KMS-11 (cell line): ENCODE measurements around the gene CYP4F8.
"Not testable (repeated sequence)": the region's sequence is repeated elsewhere in the genome, so short reads cannot be mapped to it uniquely, and the experiment has no call there.

Experiments used
- H2AFZ ChIP-seq: fragments of 200-600 bp; sonication (generic); 2 replicates; pipeline ENCODE4 v1.6.1; 2016; ENCODE audit warnings: antibody characterized with exemption, mixed run types, low read depth
- H3K27ac ChIP-seq: fragments of 200-600 bp; sonication (generic); 2 replicates; pipeline ENCODE4 v1.6.1; 2016; ENCODE audit warnings: mild to moderate bottlenecking, mixed run types
- H3K27me3 ChIP-seq: fragments of 200-600 bp; sonication (generic); 2 replicates; pipeline ENCODE4 v1.6.1; 2017; ENCODE audit warnings: mild to moderate bottlenecking, low read depth, mixed run types, moderate library complexity; ENCODE audit not compliant: insufficient read depth
- H3K36me3 ChIP-seq: fragments of 200-600 bp; sonication (generic); 2 replicates; pipeline ENCODE4 v1.6.1; 2017; ENCODE audit warnings: mild to moderate bottlenecking, mixed run types; ENCODE audit not compliant: insufficient read depth
- H3K4me1 ChIP-seq: fragments of 200-600 bp; sonication (generic); 2 replicates; pipeline ENCODE4 v1.6.1; 2016; ENCODE audit warnings: mild to moderate bottlenecking, low read depth, mixed run types; ENCODE audit not compliant: poor library complexity, severe bottlenecking
- H3K4me2 ChIP-seq: fragments of 200-600 bp; sonication (generic); 2 replicates; pipeline ENCODE4 v1.7.0; 2016; ENCODE audit warnings: mild to moderate bottlenecking, mixed run types
- H3K4me3 ChIP-seq: fragments of 200-600 bp; sonication (generic); IDR thresholded peaks from 2 replicates; pipeline ENCODE4 v1.6.1; 2017; ENCODE audit warnings: low read depth, low read length, mixed read lengths; ENCODE audit not compliant: insufficient read depth
- H3K79me2 ChIP-seq: fragments of 200-600 bp; sonication (generic); 2 replicates; pipeline ENCODE4 v1.6.1; 2016; ENCODE audit warnings: low read depth, mixed run types; ENCODE audit not compliant: insufficient read depth
- H3K9ac ChIP-seq: fragments of 200-600 bp; sonication (generic); 2 replicates; pipeline ENCODE4 v1.6.1; 2016; ENCODE audit warnings: mild to moderate bottlenecking, mixed run types
- H4K20me1 ChIP-seq: fragments of 200-600 bp; sonication (generic); 2 replicates; pipeline ENCODE4 v1.6.1; 2016; ENCODE audit warnings: mild to moderate bottlenecking, mixed run types; ENCODE audit not compliant: insufficient read depth
- CTCF ChIP-seq: fragments of 200-600 bp; sonication (generic); conservative IDR thresholded peaks from 2 replicates; pipeline ENCODE4 v1.6.1; 2017; ENCODE audit warnings: low read depth, mild to moderate bottlenecking, antibody characterized with exemption, low read length, moderate library complexity, mixed read lengths

Gene CYP4F8

GRCh38 chr19:15644066-15644741 is 29.2 kb downstream of the CYP4F8 start:
- Histone ChIP-seq H4K20me1 (no peaks in the 10 kb centered on the region), H3K4me3 (no peak overlapping the region), H3K27me3 (no peaks in the 10 kb centered on the region; the same call in 1 of the 2 replicates), H3K79me2 (no peaks in the 10 kb centered on the region), H3K4me2 (no peak overlapping the region), H3K27ac (no peak overlapping the region), H2AFZ (no peak overlapping the region), H3K4me1 (no peaks in the 10 kb centered on the region), H3K9ac (no peak overlapping the region), H3K36me3 (no peaks in the 10 kb centered on the region)
- no peak for TF ChIP-seq CTCF

GRCh38 chr19:15644816-15645215 is 29.8 kb downstream of the CYP4F8 start:
- no peaks in the 10 kb centered on the region for H3K4me1 ChIP-seq
- no peaks in the 10 kb centered on the region for H4K20me1 ChIP-seq
- no peak overlapping the region for H3K4me2 ChIP-seq
- H3K79me2 ChIP-seq, result no peaks in the 10 kb centered on the region
- H2AFZ ChIP-seq, result no peak overlapping the region
- no peak for TF ChIP-seq CTCF
- H3K27me3 ChIP-seq, result no peaks in the 10 kb centered on the region; the same call in 1 of the 2 replicates
- no peak overlapping the region for H3K4me3 ChIP-seq
- H3K27ac ChIP-seq, result no peak overlapping the region
- H3K36me3 ChIP-seq, result no peaks in the 10 kb centered on the region
- no peak overlapping the region for H3K9ac ChIP-seq

- no peaks in the 10 kb centered on the region for H3K36me3 ChIP-seq
- no peak overlapping the region for H3K4me3 ChIP-seq
- TF ChIP-seq CTCF, result no peak
- no peaks in the 10 kb centered on the region; the same call in 1 of the 2 replicates for H3K27me3 ChIP-seq
- H2AFZ ChIP-seq, result no peak overlapping the region
- no peaks in the 10 kb centered on the region for H3K79me2 ChIP-seq
- H3K27ac ChIP-seq, result no peak overlapping the region
- H4K20me1 ChIP-seq, result no peaks in the 10 kb centered on the region
- H3K4me1 ChIP-seq, result no peaks in the 10 kb centered on the region
- no peak overlapping the region for H3K9ac ChIP-seq
- no peak overlapping the region for H3K4me2 ChIP-seq
Observed at GRCh38 chr19:15649526-15649925, 34.5 kb downstream of the CYP4F8 start.

- H3K27me3 ChIP-seq, H3K4me1 ChIP-seq, H3K79me2 ChIP-seq, H3K27ac ChIP-seq, H4K20me1 ChIP-seq, H3K4me2 ChIP-seq, H2AFZ ChIP-seq, H3K9ac ChIP-seq, H3K4me3 ChIP-seq, H3K36me3 ChIP-seq: not testable (repeated sequence)
Observed at GRCh38 chr19:15650123-15650522, 35.1 kb downstream of the CYP4F8 start.

GRCh38 chr19:15651791-15652190 is 36.8 kb downstream of the CYP4F8 start:
- Histone ChIP-seq H3K27me3 (no peaks in the 10 kb centered on the region; the same call in 1 of the 2 replicates), H3K79me2 (no peaks in the 10 kb centered on the region), H3K36me3 (no peaks in the 10 kb centered on the region), H3K27ac (no peak overlapping the region), H3K4me2 (no peak overlapping the region), H4K20me1 (no peaks in the 10 kb centered on the region), H2AFZ (no peak overlapping the region), H3K4me3 (no peak overlapping the region), H3K9ac (no peak overlapping the region), H3K4me1 (no peaks in the 10 kb centered on the region)
- no peak for TF ChIP-seq CTCF
